Kidney (tissue), 14 donors: ENCODE results near the gene KMT2C. TPM values are rescaled to one million over a fixed set of nuclear protein-coding genes. Genes with fewer than 3 reads are reported as not detected.

ENCODE experiments used
- DNase-seq, 5 donors: peaks; one replicate each; pipeline ENCODE4 v3.0.0-alpha.2; 2013 to 2020
- FAIRE-seq: peaks from 2 replicates; lab custom pipeline; 2012; peaks lifted over from hg19 to GRCh38; lab: Jason Lieb, UNC
- H3K27ac ChIP-seq, 2 donors: one replicate each; pipeline ENCODE4 v1.7.0; 2013; ENCODE audit warnings: low read depth in 2 of 2, low read length in 2 of 2, inconsistent platforms in 1 of 2
- H3K27me3 ChIP-seq: one replicate; pipeline ENCODE4 v1.7.1; 2013; ENCODE audit warnings: low read length, inconsistent platforms; ENCODE audit not compliant: control insufficient read depth, insufficient read depth
- H3K36me3 ChIP-seq, 3 donors: one replicate each; pipeline versions ENCODE4 v1.7.0 to v1.7.1; 2013; ENCODE audit warnings: low read length in 3 of 3, control low read depth in 1 of 3, inconsistent platforms in 1 of 3; ENCODE audit not compliant: insufficient read depth in 3 of 3, control insufficient read depth in 2 of 3
- H3K4me1 ChIP-seq, 3 donors: one replicate each; pipeline versions ENCODE4 v1.7.0 to v1.7.1; 2013; ENCODE audit warnings: low read length in 3 of 3, inconsistent platforms in 1 of 3, low read depth in 1 of 3; ENCODE audit not compliant: control insufficient read depth in 2 of 3, insufficient read depth in 2 of 3
- H3K4me3 ChIP-seq, 3 donors: one replicate each; pipeline versions ENCODE4 v1.7.0 to v1.8.1; 2013; ENCODE audit warnings: low read length in 3 of 3, control low read depth in 1 of 3, inconsistent platforms in 1 of 3
- H3K9ac ChIP-seq, 3 donors: one replicate each; pipeline versions ENCODE4 v1.7.0 to v1.7.1; 2013; ENCODE audit warnings: low read length in 3 of 3, control low read depth in 1 of 3, inconsistent platforms in 1 of 3
- H3K9me3 ChIP-seq, 3 donors: one replicate each; pipeline versions ENCODE4 v1.7.0 to v1.7.1; 2013; ENCODE audit warnings: low read length in 3 of 3, control low read depth in 1 of 3, inconsistent platforms in 1 of 3; ENCODE audit not compliant: control insufficient read depth in 2 of 3, insufficient read depth in 1 of 3
- intact Hi-C: fragments of 100-400 bp; cut with DNase I; formaldehyde crosslinking; loops from one replicate; pipeline ENCODE4 v1.11.1; 2022
- polyA plus RNA-seq: library from polyadenylated mRNA; stranded (reverse); fragments of 350-450 nt; fragmentation: Illumina TruSeq; extraction: RNeasy Lipid Tissue Mini Kit (QIAGEN cat#74804); gene quantifications from one replicate; pipeline ENCODE4 v1.2.3, GENCODE V29; 2014; ENCODE audit warnings: low read depth, low replicate concordance; ENCODE audit not compliant: insufficient read depth
- total RNA-seq: library from RNA; stranded (reverse); fragmentation: NEBNext Ultra II Directional; extraction: Animal tissue kit (Norgen Biotek cat#: 25700); gene quantifications from one replicate; pipeline ENCODE4 v1.2.1, GENCODE V29; 2021
- TF ChIP-seq, protein P1 (sequence below): IDR thresholded peaks from 3 replicates; pipeline ENCODE4 v1.5.1; 2012; ENCODE audit warnings: mild to moderate bottlenecking, moderate library complexity, borderline replicate concordance; ENCODE audit not compliant: insufficient read depth; ENCODE audit errors: extremely low read depth
- donor health status: control.
- donor health status: control.
- donor health status: control.
- donor health status: control.
- donor health status: control.
- donor health status: DM: yes; HTN: yes; CAD: no.
- donor health status: Normal renal cell carcinoma (clear cell type).

The KMT2C gene
- total and polyA plus RNA-seq, 2 donors from 2014 or later: 4.8 to 102 TPM

DNA sequence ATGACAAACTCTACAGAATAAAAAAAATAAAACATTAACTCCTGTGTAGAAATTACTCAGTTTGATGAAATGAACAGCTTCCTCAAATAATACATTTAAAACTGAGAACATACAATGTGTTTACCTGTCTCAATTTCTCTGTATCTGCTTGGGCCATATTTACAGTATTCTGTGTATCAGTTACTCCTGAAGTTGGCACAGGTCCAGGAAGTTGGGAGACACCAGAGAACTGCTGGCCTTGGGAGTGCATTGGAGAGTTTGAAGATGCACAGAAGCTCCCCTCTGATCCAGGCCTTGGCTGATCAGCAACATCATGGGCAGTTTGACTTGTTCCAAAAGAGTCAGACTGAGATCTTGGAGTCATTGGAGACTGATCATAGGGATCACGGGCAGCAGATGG lies 255.2 kb downstream of the KMT2C start:
- no peak overlapping the region for H3K4me3 ChIP-seq
- no peaks in the 10 kb centered on the region for H3K27me3 ChIP-seq
- TF ChIP-seq, protein P1, sequence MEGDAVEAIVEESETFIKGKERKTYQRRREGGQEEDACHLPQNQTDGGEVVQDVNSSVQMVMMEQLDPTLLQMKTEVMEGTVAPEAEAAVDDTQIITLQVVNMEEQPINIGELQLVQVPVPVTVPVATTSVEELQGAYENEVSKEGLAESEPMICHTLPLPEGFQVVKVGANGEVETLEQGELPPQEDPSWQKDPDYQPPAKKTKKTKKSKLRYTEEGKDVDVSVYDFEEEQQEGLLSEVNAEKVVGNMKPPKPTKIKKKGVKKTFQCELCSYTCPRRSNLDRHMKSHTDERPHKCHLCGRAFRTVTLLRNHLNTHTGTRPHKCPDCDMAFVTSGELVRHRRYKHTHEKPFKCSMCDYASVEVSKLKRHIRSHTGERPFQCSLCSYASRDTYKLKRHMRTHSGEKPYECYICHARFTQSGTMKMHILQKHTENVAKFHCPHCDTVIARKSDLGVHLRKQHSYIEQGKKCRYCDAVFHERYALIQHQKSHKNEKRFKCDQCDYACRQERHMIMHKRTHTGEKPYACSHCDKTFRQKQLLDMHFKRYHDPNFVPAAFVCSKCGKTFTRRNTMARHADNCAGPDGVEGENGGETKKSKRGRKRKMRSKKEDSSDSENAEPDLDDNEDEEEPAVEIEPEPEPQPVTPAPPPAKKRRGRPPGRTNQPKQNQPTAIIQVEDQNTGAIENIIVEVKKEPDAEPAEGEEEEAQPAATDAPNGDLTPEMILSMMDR: no peak
- peak in 1 of 5 donors; percentile 2 for DNase-seq
- no peaks in the 10 kb centered on the region for H3K4me1 ChIP-seq
- no peak for FAIRE-seq
- intact Hi-C loops: no loop called here
- no peaks in the 10 kb centered on the region for H3K9me3 ChIP-seq
- H3K36me3 ChIP-seq: peaks cover 18 to 51% (median 43%) of the 10 kb centered on the region in 3 donors
- H3K9ac ChIP-seq: no peak overlapping the region
- no peak overlapping the region for H3K27ac ChIP-seq

DNA sequence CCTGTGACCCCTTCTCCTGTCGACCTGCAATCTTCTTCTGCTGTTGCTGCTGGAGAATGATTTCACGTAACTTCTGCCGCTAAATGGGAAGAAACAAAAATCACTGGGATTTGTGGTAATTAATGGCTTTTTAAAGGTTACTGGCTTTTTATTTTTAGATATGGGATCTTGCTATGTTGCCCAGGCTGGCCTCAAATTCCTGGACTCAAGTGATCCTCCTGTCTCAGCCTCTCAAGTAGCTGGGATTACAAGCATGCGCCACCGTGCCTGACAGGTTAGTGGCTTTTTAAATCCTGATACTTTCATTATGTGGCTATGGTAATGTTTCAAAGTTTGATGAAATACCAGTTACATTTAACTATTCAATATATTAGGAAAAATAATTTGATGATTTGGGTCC lies 255.8 kb downstream of the KMT2C start:
- FAIRE-seq: no peak
- Histone ChIP-seq H3K4me3 (no peak overlapping the region), H3K4me1 (no peaks in the 10 kb centered on the region), H3K27me3 (no peaks in the 10 kb centered on the region), H3K9me3 (no peaks in the 10 kb centered on the region), H3K36me3 (peaks cover 16 to 51% (median 43%) of the 10 kb centered on the region in 3 donors), H3K9ac (no peak overlapping the region), H3K27ac (no peak overlapping the region)
- TF ChIP-seq, protein P1: no peak
- intact Hi-C loops: no loop called here
- DNase-seq: no peak

DNA sequence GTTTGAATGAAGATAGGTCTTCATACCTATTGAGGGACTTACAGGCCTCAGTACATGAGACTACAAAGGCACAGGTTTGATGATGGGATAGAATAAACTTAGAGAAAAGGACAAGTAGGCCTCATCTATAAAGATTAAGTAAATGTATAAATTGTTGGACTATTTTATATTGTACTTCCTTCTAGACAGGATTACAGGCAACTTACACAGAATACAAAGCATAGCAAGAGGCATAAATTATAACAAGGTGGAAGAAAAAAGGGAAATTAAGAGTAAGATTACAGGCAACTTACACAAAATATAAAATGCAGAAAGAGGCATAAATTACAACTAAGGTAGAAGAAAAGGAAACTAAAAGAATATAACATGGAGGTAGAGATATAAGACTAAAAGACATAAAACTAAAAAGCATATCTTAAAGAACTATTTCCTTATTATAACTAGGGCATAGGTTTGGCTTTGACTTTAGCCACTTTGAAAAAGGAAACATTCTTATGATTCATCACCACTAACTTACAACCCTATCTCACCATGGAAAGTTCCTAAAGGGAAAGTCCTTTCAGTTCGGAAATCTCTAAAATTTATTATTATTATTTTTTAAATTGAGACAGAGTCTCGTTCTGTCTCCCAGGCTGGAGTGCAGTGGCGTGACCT lies 257.3 kb downstream of the KMT2C start:
- Histone ChIP-seq H3K36me3 (peaks cover 16 to 48% (median 41%) of the 10 kb centered on the region in 3 donors), H3K27me3 (no peaks in the 10 kb centered on the region), H3K9ac (no peak overlapping the region), H3K4me3 (no peak overlapping the region), H3K9me3 (no peaks in the 10 kb centered on the region), H3K27ac (no peak overlapping the region), H3K4me1 (no peaks in the 10 kb centered on the region)
- intact Hi-C loops: no loop called here
- TF ChIP-seq, protein P1: no peak
- DNase-seq (no peak), FAIRE-seq (no peak)
